ENCODE results near the gene ARRDC5.
"Not testable (repeated sequence)": the region's sequence is repeated elsewhere in the genome, so short reads cannot be mapped to it uniquely, and the experiment has no call there.

The ARRDC5 gene

GRCh38 chr19:4902796-4903195 lies at the start of gene ARRDC5:
Gene ARRDC5, minus strand, starts transcription at chr19:4902896. Its CDS starts 71 bp downstream, at chr19:4902825.
- no peak for DNase-seq (ENCODE audit: low read depth)

- DNase-seq (ENCODE audit: low read depth) = no peak
Measured at GRCh38 chr19:4951656-4952055, 49.0 kb upstream of the ARRDC5 start.

DNA sequence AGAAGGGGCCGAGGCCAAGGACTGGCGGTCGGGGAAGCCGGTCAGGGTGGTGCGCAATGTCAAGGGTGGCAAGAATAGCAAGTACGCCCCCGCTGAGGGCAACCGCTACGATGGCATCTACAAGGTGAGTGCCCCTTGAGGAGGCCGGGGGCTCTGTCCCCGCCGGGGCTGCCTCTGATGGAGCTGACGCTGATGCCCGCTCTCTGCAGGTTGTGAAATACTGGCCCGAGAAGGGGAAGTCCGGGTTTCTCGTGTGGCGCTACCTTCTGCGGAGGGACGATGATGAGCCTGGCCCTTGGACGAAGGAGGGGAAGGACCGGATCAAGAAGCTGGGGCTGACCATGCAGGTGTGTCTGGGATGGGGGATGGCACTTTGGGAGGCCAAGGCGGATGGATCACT lies 48.0 kb upstream of the ARRDC5 start:
- DNase-seq (ENCODE audit: low read depth) = not testable (repeated sequence)

GRCh38 chr19:4941638-4942169 lies 39.0 kb upstream of the ARRDC5 start:
- DNase-seq (ENCODE audit: low read depth) = not testable (repeated sequence)

DNA sequence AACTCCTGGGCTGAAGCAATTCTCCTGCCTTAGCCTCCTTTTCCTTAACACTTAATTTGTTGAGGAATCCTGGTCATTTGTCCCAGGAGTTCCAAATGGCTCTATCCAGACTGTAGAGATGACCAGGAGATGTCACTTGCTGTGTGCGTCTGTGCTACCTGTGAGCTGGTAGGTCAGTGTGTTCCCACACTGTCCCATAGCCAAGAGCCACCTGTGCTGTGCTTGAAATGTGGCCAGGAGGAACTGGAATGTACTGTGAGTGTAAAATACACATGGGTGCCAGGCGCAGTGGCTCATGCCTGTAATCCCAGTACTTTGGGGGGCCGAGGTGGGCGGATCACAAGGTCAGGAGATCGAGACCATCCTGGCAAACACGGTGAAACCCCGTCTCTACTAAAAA lies 36.8 kb upstream of the ARRDC5 start:
- no peak for DNase-seq (ENCODE audit: low read depth)

DNA sequence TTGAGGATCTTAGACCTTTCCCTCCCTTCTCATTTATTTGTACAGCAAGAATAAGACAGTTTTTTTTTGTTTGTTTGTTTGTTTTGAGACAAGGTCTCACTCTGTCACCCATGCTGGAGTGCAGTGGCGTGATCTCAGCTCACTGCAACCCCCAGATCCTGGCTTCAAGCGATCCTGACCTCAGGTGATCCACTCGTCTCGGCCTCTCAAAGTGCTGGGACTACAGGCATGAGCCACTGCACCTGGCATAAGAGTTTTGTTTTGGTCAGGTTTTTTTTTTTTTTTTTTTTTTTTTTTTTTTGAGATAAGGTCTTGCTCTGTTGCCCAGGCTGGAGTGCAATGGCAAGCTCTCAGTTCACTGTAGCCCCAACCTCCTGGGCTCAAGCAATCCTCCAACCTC lies 35.8 kb upstream of the ARRDC5 start:
- DNase-seq (ENCODE audit: low read depth) = not testable (repeated sequence)

GRCh38 chr19:4937060-4937459 lies 34.4 kb upstream of the ARRDC5 start:
- no peak for DNase-seq (ENCODE audit: low read depth)

- no peak for DNase-seq (ENCODE audit: low read depth)
Measured at GRCh38 chr19:4935444-4935843, 32.7 kb upstream of the ARRDC5 start.

DNA sequence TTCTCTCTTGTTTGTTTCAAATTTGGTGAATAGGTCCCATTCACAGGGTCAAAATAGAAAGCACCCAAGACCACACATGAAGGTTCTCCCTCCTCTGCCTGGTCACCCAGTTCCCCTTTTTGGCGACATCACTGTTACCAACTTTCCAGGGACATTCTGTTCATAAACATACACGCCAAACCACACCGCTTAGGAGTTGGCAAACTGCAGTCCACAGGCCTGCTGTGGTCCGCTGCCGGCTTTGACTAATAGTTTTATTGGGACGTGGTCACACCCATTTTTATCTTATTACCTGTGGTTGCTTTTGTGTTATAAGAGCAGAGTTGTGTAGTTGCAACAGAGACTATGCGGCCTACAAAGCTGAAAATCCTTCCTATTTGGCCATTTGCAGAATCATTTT lies 30.8 kb upstream of the ARRDC5 start:
- DNase-seq (ENCODE audit: low read depth) = no peak

GRCh38 chr19:4932711-4933110 lies 30.0 kb upstream of the ARRDC5 start:
- no peak for DNase-seq (ENCODE audit: low read depth)

- DNase-seq (ENCODE audit: low read depth) = no peak
Measured at GRCh38 chr19:4930664-4931063, 28.0 kb upstream of the ARRDC5 start.

- no peak for DNase-seq (ENCODE audit: low read depth)
Measured at GRCh38 chr19:4929186-4929585, 26.5 kb upstream of the ARRDC5 start.

DNA sequence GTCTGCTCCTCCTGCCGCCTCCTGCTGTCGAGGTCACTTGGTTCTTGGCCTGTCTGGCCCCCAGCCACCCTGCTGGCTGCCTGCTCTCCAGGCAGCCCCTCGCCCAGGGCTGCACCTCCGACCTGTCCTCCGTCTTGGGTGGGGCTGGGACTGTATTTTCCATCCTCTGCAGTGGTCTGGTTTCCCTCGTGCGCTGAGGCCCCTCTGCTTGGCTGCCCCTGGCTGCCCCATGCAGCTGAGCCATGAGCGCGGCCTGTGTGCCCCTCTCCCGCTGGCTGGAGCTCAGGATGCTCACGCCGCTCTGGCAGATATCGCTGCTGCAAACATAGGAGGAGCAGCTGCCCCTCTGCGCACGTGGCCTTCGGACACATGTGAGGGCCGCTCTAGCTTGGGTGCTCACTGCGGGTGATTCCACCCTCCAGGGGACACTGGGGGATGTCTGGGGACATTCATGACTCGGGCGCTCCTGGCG lies 20.6 kb upstream of the ARRDC5 start:
- DNase-seq (ENCODE audit: low read depth) = no peak

DNA sequence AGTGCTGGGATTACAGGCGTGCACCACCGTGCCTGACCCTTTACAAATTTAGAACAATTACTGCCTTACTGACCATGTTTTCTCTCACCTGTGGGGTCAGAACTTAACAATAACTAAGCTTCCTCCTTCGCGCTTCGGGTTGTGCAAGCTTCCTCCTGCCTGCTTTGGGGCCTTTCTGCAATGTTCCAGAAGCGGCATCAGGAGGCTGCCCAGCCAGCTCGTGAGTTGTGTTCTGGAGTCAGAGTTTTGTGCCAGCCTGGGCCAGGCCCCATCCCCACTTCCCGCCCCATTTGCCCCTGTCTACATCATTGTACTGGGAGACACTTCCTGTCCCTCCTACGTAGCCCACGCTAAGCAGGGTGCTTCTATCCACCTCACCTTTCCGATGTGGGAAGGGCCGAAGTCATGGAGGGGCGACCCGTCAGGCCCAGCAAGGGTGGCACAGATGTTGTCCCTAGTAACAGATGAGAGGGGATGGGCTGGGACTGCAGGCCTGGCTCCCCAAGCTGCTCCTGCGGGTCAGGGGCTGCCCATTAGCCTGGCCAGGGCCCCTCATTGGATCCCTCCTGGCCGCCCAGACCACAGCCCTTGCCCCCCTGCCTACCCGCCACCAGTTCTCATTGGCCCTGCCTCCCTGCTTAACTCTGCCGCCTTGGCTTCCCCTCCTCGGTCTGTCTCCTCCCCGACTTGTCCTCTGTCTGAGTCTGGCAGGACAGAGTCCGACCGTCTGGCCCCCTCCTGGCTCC lies 20.0 kb upstream of the ARRDC5 start:
- no peak for DNase-seq (ENCODE audit: low read depth)

DNA sequence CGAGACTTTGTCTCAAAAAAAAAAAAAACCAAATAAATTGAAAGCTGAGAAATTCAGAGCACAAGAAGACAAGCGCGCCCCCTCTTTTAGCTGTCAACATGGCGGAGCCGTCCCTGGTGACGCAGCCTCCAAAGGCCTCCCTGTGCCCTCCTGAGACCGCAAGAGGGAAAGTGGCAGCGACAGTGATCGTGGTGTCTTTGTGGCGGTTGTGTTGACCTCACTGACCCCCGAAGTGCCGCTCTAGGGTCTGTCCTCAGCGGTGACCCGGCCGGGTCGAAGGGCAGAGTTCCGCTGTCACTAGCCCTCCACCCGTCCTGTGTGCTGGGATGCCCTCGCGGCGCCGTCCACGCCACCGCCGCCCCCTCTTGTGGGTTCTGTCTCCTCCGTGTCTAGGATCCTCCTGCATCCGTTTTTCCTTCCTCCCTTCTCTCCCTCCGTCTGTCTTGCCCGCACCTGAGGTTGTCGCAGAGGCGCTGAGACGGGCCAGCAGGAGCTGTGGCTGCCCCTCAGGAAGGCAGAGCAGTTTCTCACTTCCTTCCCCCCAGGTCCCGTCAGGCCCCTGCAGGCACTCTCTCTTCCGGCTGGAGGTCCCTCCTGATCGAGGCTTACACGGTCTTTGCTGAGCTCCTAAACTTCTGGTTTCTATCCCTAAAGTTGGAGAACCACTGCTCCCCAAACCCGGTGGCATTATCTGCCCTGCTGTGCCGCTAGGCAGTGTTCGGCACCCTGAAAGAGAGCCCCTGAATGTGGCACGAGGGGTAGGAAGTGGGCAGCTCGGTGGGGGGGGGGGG lies 13.8 kb upstream of the ARRDC5 start:
- no peak for DNase-seq (ENCODE audit: low read depth)

DNA sequence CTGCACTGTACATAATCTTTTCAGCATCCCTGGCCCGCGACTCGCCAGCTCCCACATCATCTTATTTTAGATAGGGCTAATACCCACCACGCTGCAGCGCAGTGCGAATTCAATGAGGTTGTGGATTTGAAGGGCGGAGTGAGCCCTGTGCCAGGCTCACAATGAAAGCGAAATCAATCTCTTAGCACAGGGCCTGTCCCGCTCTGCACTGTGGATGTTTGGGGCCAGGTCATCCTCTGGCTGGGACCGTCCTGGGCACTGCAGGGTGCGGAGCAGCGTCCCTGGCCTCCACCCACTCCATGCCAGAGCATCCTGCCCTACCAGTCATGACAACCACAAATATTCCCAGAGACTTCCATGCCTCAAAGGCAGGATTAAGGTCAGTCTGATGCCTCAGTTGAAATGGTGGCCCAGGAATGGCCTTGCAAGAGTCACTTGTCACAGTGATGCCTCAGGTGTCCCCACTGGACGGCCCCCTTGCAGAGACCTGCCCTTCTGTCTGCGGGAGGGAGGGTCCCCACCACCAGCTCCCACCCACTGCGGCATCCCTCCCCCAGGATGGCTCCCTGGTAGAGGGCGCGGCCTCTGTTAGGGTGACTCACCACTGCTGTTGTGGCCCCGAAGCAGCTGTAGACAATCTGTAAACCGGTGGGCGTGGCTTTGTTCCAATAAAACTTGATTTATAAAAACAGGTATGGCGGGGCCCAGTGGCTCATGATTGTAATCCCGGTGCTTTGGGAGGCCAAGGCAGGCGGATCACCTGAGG lies 12.2 kb upstream of the ARRDC5 start:
- peak; percentile 74 for DNase-seq (ENCODE audit: low read depth)

- DNase-seq (ENCODE audit: low read depth) = no peak
Measured at GRCh38 chr19:4913996-4914735, 11.5 kb upstream of the ARRDC5 start.

DNA sequence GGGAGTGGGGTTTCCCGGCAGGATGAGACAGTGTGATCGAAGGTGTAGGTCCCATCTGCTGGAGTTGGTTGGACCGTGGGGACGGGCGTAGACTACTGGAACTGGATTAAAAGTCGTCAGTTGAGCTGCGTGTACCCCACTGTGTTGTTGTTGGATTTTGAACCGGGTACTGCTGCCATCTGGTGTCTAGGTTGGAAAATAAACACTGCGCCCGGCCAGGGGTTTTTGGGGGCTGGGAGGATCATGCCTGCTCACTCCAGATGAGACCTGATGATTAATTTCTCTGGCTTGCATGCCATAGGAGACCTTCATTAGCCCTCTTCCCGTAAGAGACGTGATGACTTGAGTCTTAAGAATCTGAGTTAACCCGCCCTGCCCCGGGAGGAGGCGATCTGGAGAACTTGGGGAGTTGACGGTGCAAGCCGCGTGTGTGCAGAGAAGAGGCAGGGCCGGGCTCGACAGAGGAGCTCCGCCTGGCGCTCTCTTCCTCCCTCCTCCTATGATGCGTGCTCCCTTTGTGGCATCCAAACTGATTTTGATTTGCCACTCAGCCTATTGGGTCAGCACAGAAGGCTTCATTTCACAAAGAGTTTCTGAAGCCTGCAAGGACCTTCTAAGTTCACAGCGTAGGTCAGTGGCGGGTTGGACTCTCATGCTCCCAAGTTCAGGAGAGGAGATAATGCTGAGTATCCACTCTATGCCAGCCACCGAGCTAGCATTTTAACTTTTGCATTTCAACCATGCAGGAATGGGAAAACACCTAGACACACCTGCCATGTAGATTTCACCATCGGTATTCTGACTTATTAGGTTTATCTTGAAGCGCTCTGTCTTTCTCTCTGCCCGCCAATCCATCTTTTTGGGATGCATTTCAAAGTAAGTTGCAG lies 9.3 kb upstream of the ARRDC5 start:
- peak; percentile 64 for DNase-seq (ENCODE audit: low read depth)

DNA sequence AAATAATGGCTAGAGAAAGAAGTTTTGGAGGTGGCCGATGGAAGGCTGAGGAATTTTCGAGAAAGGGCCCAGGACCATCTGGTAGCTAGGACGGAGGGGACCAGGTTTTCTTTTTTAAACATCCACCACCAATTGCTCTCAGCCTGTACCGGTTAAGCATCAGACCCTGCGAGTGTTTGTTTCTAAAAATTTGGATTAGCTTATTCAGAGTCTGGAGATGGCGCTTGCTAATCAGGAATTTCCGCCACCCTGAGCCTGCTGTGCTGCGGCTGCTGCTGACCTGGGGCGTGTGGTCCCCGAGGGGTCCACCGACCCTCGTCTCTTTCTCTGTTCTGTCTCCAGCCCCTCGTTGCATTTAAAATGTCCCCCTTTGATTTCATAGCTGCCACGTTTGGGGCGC lies 8.6 kb upstream of the ARRDC5 start:
- DNase-seq (ENCODE audit: low read depth) = no peak

- no peak for DNase-seq (ENCODE audit: low read depth)
Measured at GRCh38 chr19:4910594-4911281, 8.0 kb upstream of the ARRDC5 start.

Data from stimulated activated CD4-positive, alpha-beta T cell treated with anti-CD3 and anti-CD28 coated beads, Interleukin-2, amount 100 ng/mL, for 4 hours (primary cell).